ENCODE results near the gene POMT1.
A peak's percentile ranks its signal among the peaks of the same experiment; 100 is the strongest.

DNA sequence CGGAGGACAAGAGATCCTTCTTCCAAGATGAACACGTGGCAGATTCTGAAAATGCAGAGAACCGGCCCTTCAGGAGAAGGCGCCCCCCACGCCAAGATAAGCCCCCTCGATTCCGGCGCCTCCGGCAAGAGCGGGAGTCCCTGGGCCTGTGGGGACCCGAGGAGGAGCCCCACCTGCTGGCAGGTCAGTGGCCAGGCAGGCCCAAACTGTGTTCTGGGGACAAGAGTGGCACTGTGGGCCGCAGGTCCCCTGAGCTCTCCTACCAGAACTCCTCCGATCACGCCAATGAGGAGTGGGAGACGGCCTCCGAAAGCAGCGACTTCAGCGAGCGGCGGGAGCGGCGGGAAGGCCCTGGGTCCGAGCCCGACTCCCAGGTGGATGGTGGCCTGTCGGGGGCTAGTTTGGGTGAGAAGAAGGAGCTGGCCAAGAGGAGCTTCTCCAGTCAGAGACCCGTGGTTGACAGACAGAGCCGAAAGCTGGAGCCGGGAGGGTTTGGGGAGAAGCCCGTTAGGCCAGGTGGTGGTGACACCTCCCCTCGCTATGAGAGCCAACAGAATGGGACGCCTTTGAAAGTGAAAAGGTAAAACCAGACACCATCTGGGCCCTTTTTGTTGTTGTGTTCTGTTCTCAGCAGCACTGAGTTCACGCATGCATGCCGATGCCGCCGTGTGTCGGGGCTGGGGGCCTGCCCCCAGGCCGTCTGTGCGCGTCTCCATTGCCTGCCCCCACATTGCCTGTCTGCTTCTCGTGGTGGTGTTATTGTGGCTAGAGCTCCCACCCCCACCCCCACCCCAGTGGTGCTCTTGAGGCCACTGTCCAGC is 26.6 kb upstream of the POMT1 start:
- TF ChIP-seq, protein P1, sequence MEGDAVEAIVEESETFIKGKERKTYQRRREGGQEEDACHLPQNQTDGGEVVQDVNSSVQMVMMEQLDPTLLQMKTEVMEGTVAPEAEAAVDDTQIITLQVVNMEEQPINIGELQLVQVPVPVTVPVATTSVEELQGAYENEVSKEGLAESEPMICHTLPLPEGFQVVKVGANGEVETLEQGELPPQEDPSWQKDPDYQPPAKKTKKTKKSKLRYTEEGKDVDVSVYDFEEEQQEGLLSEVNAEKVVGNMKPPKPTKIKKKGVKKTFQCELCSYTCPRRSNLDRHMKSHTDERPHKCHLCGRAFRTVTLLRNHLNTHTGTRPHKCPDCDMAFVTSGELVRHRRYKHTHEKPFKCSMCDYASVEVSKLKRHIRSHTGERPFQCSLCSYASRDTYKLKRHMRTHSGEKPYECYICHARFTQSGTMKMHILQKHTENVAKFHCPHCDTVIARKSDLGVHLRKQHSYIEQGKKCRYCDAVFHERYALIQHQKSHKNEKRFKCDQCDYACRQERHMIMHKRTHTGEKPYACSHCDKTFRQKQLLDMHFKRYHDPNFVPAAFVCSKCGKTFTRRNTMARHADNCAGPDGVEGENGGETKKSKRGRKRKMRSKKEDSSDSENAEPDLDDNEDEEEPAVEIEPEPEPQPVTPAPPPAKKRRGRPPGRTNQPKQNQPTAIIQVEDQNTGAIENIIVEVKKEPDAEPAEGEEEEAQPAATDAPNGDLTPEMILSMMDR (IDR thresholded peaks at IDR 0.05) = peak in 3 of 7 experiments; percentile 19 to 31 (median 31)
- TF ChIP-seq POLR2A (IDR thresholded peaks at IDR 0.05) = no peak

Measured in body of pancreas (tissue), 4 donors.